ENCODE results near the gene ARRB1. TPM values are rescaled to one million over a fixed set of nuclear protein-coding genes. Genes with fewer than 3 reads are reported as not detected.
A peak's percentile ranks its signal among the peaks of the same experiment; 100 is the strongest.
"Not testable (repeated sequence)": the region's sequence is repeated elsewhere in the genome, so short reads cannot be mapped to it uniquely, and the experiment has no call there.

Gene ARRB1
- total RNA-seq, 1 donor from 2014 or later: 14.1 TPM

DNA sequence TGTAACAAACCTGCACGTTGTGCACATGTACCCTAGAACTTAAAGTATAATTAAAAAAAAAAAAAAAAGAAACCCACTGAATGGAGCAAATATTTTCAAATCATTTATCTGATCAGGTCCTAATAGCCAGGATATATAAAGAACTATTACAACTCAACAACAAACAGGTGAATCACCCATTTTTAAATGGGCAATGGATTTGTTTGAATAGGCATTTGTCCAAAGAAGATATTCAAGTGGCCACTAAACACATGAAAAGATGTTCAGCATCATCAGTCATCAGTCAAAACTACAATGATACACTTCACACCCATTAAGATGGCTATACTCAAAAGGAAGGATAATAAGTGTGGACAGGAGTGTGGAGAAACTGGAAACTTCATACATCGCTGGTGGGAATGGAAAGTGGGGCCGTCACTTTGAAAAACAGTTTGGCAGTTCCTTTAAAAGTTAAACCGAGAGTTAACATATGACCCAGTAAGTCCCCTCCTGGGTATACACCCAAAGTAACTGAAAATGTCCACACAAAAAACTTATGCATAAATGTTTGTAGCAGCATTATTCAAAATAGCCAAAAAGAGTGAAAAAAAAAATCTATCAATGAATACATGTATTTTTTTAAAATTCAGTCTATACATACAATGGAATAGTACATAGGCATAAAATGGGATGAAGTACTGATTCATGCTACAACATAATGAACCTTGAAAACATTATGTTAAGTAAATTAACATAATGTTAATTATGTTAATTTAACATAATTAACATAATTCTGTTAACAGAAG is 53.1 kb downstream of the ARRB1 start:
- no peak for DNase-seq

DNA sequence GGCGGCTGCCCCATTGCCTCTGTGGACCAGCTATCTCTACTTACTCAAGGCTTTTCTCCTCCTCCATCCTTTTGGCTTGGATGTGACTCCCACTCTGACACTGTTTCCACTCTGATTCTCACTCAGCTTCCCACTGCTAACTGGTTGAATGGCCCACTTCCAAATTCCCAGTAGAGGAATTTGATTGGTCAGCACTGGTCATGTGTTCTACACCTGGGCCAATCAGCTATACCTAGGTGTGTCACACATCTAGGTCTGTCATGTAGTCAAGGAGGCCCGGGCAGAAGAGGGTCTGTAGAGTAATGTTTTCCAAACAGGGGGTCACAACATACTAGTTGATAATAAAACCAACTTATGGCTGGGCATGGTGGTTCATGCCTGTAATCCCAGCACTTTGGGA is 57.6 kb downstream of the ARRB1 start:
- no peak for DNase-seq

DNA sequence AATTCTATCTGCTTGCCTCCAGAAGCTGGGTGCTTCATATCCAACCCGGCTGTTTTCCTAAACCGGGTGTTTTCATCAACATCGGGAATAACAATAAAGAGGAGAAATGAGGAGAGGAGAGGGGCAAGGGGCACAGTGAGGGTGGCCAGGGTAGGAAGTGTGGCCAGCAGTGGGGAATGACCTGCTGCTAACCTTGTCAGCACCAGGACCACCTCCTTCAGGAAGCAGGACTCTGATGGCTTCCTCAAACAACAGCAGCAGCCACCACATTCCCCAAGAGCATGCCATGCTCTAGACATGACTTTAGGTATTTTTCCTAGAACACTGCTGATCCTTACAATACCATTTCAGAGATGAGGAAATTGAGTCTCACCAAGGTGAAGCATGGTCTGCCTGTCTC is 58.5 kb downstream of the ARRB1 start:
- no peak for DNase-seq

DNA sequence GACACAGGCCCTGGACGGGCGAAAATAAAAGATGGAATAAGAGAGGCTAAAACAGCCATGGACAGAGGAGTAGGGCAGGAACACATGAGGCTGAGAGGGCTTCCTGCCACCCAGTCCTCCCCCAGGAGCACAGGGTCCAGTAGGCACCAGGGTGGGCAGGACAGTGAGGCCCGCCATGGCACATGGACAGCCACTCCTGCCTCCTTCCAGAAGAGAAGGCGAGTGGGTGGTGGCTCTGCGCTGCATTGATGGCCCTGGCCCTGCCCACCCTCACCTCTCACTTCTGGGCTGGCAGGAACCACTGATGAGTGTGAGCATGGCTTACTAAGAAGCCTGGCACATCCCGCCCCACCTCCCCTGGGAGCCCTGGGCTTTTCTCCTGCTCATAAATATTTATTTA is 59.7 kb downstream of the ARRB1 start:
- no peak for DNase-seq

GRCh38 chr11:75289919-75290318 is 61.5 kb downstream of the ARRB1 start:
- DNase-seq: no peak

- DNase-seq: no peak
Observed at GRCh38 chr11:75289511-75289760, 62.0 kb downstream of the ARRB1 start.

GRCh38 chr11:75287579-75287978 is 63.9 kb downstream of the ARRB1 start:
- DNase-seq: no peak

GRCh38 chr11:75286826-75287465 is 64.5 kb downstream of the ARRB1 start:
- no peak for DNase-seq

GRCh38 chr11:75285776-75286360 is 65.6 kb downstream of the ARRB1 start:
- DNase-seq: no peak

- DNase-seq: no peak
Observed at GRCh38 chr11:75283391-75283931, 68.0 kb downstream of the ARRB1 start.

GRCh38 chr11:75281469-75282095 is 69.9 kb downstream of the ARRB1 start:
- DNase-seq: no peak

DNA sequence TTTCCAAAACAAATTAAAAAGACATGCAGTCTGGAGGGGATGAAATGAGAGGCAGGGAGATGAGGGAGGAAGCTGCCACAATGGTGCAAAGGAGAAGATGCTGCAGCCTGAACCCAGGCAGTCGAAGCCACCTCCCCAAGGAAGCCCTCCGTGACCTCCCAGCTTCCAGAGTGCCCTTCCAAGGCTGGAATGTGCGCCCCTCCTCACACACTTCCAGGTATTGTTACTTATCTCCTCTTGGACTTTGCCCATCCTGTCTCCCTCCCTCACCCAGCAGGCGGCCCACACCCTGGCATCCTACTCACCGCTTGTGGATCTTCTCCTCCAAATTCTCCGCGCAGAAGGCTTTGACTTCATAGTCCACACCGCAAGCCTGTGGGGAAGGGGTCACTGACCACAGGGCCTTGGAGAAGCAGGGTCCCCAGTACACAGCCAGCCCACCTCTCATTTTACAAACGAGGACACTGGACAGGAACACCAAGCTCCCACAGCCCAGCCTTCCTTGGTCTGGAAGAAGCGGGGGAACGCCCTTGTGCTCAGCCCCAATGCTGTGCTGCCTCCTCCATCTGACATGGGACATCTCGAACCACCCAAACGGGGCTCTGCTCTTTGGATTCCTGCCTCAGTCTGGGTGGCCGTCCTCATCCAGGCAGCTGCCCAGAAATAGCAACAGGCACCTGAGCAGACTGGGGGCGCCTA is 70.5 kb downstream of the ARRB1 start:
- no peak for DNase-seq

DNA sequence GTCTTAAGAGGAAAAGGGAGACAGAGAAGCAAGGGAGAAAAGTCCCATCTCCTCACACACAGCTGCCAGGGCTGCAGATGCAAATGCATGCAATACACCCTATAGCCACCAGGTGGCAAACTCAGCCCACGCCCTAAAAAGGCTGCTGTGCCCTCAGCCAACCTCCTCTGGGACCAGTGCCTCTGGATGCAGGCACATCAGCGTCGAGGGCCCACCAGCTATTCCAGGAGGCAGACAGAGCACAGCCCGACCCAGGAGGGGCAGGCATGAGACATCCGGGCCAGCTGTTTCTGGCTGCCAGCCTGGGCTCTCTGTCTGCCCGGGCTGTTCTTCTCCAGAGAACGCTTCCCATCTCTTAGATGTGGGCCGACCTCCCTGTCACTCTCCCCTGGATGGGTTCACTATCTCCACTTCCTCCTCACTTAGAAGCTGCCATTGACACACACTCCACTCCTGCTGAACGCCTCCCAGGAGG is 71.2 kb downstream of the ARRB1 start:
- DNase-seq: peak; percentile 90

- no peak for DNase-seq
Observed at GRCh38 chr11:75279273-75279672, 72.2 kb downstream of the ARRB1 start.

- no peak for DNase-seq
Observed at GRCh38 chr11:75277991-75278790, 73.3 kb downstream of the ARRB1 start.

DNA sequence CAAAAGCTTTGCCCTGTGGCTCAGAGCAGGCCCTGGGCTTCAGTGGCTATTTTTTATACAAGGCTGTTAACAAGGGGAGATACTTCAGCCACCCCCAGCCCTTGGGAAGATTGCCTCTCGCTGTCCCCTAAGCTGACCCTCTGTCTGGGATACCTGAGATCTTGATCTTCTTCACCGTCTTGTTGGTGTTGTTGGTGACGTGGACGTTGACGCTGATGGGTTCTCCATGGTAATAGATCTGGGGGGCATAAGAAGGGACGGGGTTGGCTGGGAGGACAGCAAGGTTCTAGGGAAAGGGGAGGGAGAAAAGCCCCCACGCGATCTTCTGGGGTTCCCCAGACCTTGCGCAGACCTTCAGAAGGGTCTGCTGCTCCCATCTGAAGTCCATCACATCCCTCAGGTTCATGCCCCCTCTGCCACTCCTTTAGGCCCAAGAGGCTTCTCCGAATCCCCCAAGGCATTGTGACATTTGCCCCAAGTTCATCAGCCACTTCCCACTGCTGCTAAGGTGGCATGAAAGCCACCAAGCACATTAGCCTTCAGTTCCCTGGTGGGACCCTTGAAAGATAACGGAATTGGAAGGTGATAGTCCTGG is 74.2 kb downstream of the ARRB1 start:
- no peak for DNase-seq

DNA sequence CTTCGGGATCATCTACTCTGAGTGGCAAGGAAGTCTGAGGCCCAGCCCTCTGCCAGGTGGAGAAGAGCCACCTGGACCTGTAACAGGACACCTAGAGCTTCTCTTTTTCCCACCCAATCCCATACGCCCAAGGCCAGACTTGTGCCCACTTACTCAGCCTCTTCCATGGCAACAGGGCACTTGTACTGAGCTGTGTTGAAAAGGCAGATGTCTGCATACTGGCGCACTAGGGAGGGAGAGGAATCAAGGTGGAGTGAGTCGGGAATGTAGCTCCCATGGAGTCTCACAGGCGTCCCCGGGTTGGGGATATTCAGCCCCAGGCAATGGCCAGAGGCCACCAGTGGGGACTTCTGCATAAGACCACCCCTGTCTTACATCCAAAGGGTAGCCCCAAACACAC is 74.8 kb downstream of the ARRB1 start:
- no peak for DNase-seq

DNA sequence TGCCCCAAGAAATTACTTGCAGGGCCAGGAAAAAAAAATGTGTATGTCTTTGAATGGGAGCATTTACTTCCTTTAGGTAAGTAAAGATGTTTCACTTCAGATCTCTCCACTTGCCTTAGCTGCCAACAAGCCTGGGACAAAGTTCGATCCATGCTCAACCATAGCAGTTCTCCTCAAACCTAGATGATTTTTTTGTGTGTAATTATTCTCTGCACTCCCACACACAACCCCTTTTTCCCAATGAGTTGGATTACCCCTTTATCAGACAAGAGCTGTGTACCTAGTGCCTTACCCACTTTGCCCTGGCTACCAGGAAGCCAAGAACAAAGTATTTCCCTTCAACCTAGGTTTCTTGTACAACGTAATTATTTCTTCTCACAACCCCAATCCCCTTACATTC is 75.3 kb downstream of the ARRB1 start:
- DNase-seq: no peak

DNA sequence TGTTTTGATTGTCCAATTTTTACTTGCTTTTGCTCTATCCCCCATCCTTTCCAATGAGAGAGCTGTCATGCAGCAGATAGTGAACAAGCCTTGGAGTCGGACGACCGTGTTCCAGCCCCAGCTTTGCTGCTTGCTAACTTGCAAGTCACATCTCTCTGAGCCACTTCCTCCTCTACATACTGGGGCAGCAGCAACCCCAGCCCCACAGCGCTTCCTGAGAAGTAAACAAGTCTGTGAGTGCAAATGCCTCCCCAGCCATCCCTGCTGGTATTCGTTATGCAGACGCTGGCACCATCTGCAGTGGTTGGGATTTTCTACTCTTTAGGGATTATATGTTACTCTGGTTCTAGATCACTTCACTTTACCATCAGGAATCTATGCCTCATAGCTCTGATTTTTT is 75.9 kb downstream of the ARRB1 start:
- DNase-seq: peak; percentile 14

DNA sequence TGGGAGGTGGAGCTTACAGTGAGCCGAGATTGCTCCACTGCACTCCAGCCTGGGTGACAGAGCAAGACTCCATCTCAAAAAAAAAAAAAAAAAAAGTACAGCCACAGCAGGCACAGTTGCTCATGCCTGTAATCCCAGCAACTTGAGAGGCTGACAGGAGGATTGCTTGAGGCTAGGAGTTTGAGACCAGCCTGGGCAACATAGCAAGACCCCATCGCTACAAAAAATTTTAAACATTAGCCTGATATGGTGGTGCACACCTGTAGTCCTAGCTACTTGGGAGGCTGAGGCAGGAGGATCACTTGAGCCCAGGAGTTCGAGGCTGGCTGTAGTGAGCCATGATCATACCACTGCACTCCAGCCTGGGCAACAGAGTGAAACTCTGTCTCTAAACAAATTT is 76.7 kb downstream of the ARRB1 start:
- not testable (repeated sequence) for DNase-seq

Data from tongue (tissue), 2 donors.